Effector memory CD8-positive, alpha-beta T cell (primary cell): ENCODE results near the gene MDK.

Experiments used
- ATAC-seq: fragments of 150-1000 bp; cut with Tn5 transposase; replicated peaks from 2 replicates; pipeline ENCODE4 v1.10.0; 2021; ENCODE audit warnings: mild to moderate bottlenecking, moderate library complexity
- DNase-seq, 3 experiments: peaks; one replicate each; pipeline ENCODE4 v3.0.0; 2021
- H3K27ac Mint-ChIP-seq, 2 donors: one replicate each; pipeline ENCODE4 v1.8.0; 2022; ENCODE audit warnings: mild to moderate bottlenecking in 2 of 2, mixed read lengths in 2 of 2, moderate library complexity in 2 of 2
- H3K27me3 Mint-ChIP-seq, 2 donors: one replicate each; pipeline ENCODE4 v1.8.0; 2022; ENCODE audit warnings: mixed read lengths in 2 of 2
- H3K36me3 Mint-ChIP-seq: one replicate; pipeline ENCODE4 v1.8.0; 2022; ENCODE audit warnings: mild to moderate bottlenecking, moderate library complexity, mixed read lengths; ENCODE audit not compliant: insufficient read depth
- H3K4me1 Mint-ChIP-seq, 2 donors: one replicate each; pipeline ENCODE4 v1.8.0; 2022; ENCODE audit warnings: low read depth in 2 of 2, mixed read lengths in 2 of 2
- H3K4me3 Mint-ChIP-seq, 2 donors: one replicate each; pipeline ENCODE4 v1.8.0; 2022; ENCODE audit warnings: mild to moderate bottlenecking in 2 of 2, mixed read lengths in 2 of 2, moderate library complexity in 2 of 2
- H3K9me3 Mint-ChIP-seq, 2 donors: one replicate each; pipeline ENCODE4 v1.8.0; 2022; ENCODE audit warnings: mixed read lengths in 2 of 2

The MDK gene

DNA sequence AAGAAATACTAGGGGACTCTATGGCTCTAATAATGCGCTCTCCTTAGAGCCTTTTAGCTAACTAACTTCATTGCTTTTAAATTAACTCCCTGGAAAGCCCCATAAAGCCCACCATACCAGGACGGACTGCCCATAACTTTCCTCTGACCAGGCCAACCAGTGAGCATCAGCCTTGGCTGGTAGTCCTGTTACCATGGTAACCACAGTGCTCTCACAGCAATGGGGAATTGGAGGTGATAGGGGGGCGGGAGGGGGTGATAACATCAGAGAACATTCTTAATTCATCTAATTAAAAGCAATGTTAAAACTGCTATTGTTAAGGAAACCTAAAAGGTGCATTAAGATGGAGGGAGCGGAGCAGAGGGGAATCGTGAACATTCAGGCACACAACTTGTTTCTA, 37.3 kb downstream of the MDK start:
- peaks cover 29% of the 10 kb centered on the region for H3K36me3 Mint-ChIP-seq

DNA sequence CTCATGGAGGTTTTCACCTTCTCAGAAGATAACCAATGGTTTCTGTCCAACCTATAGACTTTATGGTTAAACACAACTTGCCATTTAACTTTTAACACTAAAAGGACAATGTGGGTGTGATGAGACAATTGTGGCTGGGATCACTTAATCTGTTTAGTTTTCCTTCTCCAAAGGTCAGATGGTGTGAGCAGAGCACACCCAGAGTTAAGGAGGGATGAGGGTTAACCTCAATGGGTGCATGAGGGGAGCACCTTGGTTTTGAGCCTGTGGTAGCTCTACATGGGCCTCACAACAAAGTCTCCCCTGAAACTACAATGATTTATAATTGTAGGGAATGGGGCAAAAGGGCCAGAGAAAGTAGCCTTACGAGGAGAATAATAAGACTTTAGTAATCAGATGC, 39.0 kb downstream of the MDK start:
- H3K27me3 Mint-ChIP-seq, result no peaks in the 10 kb centered on the region
- no peak overlapping the region for H3K27ac Mint-ChIP-seq
- H3K9me3 Mint-ChIP-seq, result no peaks in the 10 kb centered on the region
- peaks cover 32% of the 10 kb centered on the region for H3K36me3 Mint-ChIP-seq
- H3K4me1 Mint-ChIP-seq, result peaks cover 0 to 2% of the 10 kb centered on the region in 2 donors
- no peak for ATAC-seq
- H3K4me3 Mint-ChIP-seq, result no peak overlapping the region
- DNase-seq, result no peak

More for the DNA sequence above, 37.3 kb downstream of the MDK start:
- Mint-ChIP-seq H3K9me3 (no peaks in the 10 kb centered on the region), H3K4me3 (no peak overlapping the region), H3K27me3 (no peaks in the 10 kb centered on the region), H3K27ac (peak overlapping the region in 1 of 2 donors; percentile 19), H3K4me1 (peaks cover 0 to 6% of the 10 kb centered on the region in 2 donors)
- no peak for ATAC-seq
- no peak for DNase-seq

DNA sequence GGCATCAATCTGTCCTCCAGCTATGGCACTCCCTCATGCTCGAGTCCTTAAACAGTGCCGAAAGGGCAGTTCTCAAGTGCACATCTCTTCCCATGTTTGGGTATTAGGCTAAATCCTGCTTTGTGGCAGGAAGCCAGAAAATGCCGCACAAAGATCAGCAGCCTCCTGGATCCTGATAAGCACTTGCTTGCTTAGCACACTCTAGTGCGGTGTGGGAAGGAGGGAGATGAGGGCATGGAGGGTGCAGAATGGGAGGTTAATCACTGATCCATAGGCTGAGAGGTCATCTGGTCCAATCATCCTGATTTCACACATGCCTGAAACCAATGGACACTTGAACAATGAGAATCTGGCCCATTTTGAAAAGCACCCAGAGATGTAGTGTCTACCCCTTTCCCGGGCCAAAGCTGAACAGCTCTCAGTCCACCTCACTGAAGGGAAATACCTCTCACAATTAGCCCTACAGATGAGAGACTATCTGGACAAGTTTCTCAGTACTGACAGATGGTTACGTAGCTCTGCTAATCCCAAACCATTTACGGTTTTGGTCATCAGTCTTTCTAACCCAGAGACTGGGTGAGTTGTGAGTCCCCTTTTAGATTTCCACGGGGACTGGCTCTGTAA, 39.9 kb downstream of the MDK start:
- peaks cover 0 to 2% of the 10 kb centered on the region in 2 donors for H3K4me1 Mint-ChIP-seq
- no peak overlapping the region for H3K27ac Mint-ChIP-seq
- ATAC-seq, result no peak
- no peak overlapping the region for H3K4me3 Mint-ChIP-seq
- no peaks in the 10 kb centered on the region for H3K27me3 Mint-ChIP-seq
- no peak for DNase-seq
- H3K9me3 Mint-ChIP-seq, result no peaks in the 10 kb centered on the region
- peaks cover 30% of the 10 kb centered on the region for H3K36me3 Mint-ChIP-seq

DNA sequence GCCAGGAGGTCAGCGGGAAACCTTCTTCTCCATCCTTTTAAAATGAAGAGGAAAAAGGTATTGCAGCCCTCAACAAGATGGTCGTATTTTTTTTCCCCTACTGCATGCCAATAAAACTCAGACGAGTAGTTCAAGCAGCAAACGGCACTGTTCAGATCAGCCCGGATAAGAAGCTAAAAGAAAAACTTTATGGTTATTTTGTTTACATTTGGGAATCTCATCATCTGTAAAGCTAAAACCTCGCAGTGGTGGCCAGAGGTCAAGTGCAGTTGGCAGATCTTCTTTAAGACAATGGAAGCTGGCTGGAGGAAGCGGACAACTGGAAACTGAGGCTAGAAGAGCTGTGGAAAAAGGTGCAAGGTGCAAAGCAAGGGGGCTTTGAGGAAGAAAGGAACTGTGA, 41.1 kb downstream of the MDK start:
- Mint-ChIP-seq H3K36me3 (peaks cover 28% of the 10 kb centered on the region), H3K27ac (no peak overlapping the region), H3K4me3 (no peak overlapping the region), H3K27me3 (no peaks in the 10 kb centered on the region), H3K9me3 (no peaks in the 10 kb centered on the region), H3K4me1 (peaks cover 0 to 2% of the 10 kb centered on the region in 2 donors)
- DNase-seq, result no peak
- ATAC-seq, result no peak

DNA sequence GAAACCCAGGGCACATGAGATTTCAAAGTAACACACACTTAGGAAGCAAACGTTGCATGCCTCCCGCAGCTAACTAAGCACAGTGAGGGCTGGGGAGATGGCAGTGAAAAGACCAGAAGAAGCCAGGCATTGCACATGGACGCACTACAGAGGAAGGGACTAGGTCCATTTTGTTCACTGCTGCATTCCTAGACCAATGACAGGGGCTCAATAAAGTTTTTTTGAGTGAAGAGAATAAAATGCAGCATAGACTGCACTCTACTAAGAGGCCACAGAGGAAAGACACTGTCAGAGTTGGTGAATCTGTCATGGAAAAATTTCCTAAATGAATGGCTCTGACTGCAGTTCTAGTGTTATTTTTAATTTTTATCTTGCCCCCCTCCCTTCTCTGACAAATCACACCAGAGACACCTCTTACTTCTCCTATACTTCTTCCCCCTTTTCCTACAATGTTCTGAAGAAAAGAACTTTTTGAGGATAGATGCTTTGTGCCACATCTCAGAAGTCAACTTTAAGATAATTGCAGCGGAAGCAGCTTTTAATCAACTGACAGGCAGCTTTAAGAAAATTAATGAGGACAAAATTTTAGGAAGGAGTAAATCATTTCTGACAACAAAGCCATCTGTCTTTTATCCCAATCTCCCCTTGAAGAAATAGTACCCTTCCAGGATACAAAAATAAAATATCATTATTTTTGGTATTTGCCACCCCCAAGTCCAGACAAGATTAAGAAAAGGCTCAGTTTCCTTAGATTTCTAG, 44.9 kb downstream of the MDK start:
- Mint-ChIP-seq H3K9me3 (no peaks in the 10 kb centered on the region), H3K36me3 (peaks cover 43% of the 10 kb centered on the region), H3K27ac (no peak overlapping the region), H3K4me3 (no peak overlapping the region), H3K27me3 (no peaks in the 10 kb centered on the region), H3K4me1 (peaks cover 0 to 2% of the 10 kb centered on the region in 2 donors)
- DNase-seq (no peak), ATAC-seq (no peak)

DNA sequence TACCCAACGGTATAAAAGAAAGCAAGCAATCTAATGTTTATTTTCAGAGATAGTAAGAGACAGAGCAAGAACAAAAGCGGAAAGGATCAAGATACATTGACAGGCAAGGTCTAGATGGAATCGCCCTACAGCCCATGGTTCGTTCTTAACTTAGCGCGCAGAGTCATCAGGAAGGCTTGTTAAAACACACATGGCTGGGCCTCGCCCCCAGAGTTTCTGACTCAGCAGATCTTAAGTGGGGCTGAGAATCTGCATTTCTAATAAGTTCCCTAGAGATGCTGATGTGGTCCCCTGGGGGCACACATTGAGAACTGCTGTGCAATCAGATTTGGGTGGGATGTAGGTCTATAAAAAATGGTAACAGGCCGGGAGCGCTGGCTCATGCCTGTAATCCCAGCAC, 45.9 kb downstream of the MDK start:
- Mint-ChIP-seq H3K4me1 (no peaks in the 10 kb centered on the region), H3K27me3 (no peaks in the 10 kb centered on the region), H3K9me3 (no peaks in the 10 kb centered on the region), H3K4me3 (no peak overlapping the region), H3K36me3 (peaks cover 46% of the 10 kb centered on the region), H3K27ac (no peak overlapping the region)
- ATAC-seq (no peak), DNase-seq (no peak)

DNA sequence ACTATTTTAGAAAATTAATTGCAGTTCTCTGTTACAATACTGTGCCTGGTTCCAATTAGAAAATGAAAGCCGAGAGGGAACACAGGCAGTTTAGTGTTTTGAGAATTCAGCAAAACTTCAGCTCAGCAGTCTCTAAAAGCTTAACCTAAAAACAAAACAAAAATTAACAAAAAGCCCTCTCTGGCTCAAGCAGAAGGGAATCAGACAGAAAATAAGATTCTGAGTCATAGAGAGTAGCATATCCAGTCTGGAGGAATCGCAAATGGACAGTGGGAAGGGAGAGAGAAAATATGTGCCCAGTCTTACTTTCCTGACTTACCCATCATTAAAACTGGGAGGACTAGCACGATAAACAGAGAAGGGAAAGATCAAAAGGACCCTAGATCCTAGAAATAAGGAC, 48.2 kb downstream of the MDK start:
- H3K27ac Mint-ChIP-seq, result no peak overlapping the region
- ATAC-seq (no peak), DNase-seq (no peak)
- H3K9me3 Mint-ChIP-seq, result no peaks in the 10 kb centered on the region
- no peaks in the 10 kb centered on the region for H3K27me3 Mint-ChIP-seq
- H3K4me1 Mint-ChIP-seq, result no peaks in the 10 kb centered on the region
- no peak overlapping the region for H3K4me3 Mint-ChIP-seq
- peaks cover 54% of the 10 kb centered on the region for H3K36me3 Mint-ChIP-seq

DNA sequence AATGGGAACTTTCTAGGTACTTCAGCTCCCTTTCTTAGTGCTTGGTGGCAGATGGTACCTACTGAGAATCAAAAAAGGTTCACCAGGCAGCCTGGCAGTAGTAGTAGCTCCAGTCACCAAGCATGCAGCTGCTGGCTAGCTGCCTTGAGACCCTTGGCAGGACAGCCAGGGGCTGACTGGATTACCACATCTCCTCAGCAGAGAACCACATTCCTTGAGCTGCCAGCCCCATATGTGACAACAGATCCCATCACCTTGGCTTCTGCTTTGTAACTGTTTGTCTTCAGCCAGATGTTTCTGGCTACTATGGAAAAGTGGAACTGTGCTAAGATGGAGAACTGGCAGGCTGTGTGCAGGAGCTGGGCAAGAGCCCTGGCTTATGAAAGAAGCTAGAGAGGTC, 49.7 kb downstream of the MDK start:
- peaks cover 62% of the 10 kb centered on the region for H3K36me3 Mint-ChIP-seq
- ATAC-seq (no peak), DNase-seq (no peak)
- no peaks in the 10 kb centered on the region for H3K9me3 Mint-ChIP-seq
- no peak overlapping the region for H3K4me3 Mint-ChIP-seq
- peak overlapping the region in 1 of 2 donors; percentile 83 for H3K27ac Mint-ChIP-seq
- no peaks in the 10 kb centered on the region for H3K27me3 Mint-ChIP-seq
- peaks cover 0 to 2% of the 10 kb centered on the region in 2 donors for H3K4me1 Mint-ChIP-seq
